ENCODE measurements around the gene ORC6.

The ORC6 gene

DNA sequence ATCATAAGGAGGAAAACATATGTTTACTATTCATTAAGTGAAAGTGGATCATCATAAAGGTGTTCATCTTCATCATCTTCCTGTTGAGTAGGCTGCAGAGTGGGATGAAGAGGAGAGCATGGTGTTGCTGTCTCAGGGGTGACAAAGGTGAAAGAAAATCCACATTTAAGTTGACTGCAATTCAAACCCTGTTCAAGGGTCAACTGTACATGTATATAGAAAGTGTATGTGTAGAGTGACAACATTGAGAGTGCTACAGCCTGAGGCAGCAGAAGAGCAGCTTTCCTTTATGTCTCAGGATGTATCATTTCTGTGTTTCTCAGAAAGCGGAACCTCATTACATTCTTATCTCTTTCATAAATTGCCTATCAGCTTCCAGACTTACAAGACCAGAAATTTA is 17.2 kb downstream of the ORC6 start:
- H3K36me3 ChIP-seq (ENCODE audit: insufficient read depth, low read length): no peaks in the 10 kb centered on the region
- no peaks in the 10 kb centered on the region for H3K27me3 ChIP-seq (ENCODE audit: insufficient read depth, low read length)
- H3K27ac ChIP-seq (ENCODE audit: low read depth, low read length, poor library complexity, severe bottlenecking): peak overlapping the region; percentile 31
- H3K4me2 ChIP-seq (ENCODE audit: low read length): no peak overlapping the region
- TF ChIP-seq, protein P1, sequence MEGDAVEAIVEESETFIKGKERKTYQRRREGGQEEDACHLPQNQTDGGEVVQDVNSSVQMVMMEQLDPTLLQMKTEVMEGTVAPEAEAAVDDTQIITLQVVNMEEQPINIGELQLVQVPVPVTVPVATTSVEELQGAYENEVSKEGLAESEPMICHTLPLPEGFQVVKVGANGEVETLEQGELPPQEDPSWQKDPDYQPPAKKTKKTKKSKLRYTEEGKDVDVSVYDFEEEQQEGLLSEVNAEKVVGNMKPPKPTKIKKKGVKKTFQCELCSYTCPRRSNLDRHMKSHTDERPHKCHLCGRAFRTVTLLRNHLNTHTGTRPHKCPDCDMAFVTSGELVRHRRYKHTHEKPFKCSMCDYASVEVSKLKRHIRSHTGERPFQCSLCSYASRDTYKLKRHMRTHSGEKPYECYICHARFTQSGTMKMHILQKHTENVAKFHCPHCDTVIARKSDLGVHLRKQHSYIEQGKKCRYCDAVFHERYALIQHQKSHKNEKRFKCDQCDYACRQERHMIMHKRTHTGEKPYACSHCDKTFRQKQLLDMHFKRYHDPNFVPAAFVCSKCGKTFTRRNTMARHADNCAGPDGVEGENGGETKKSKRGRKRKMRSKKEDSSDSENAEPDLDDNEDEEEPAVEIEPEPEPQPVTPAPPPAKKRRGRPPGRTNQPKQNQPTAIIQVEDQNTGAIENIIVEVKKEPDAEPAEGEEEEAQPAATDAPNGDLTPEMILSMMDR (IDR thresholded peaks at IDR 0.05; ENCODE audit: low read length): no peak
- no peak for TF ChIP-seq EZH2 (IDR thresholded peaks at IDR 0.05; ENCODE audit: borderline replicate concordance, low read length)
- H3K4me1 ChIP-seq (ENCODE audit: insufficient read depth, low read length, severe bottlenecking): no peaks in the 10 kb centered on the region
- no peaks in the 10 kb centered on the region for H3K9me3 ChIP-seq (ENCODE audit: low read length)
- no peaks in the 10 kb centered on the region for H3K9me2 ChIP-seq (ENCODE audit: low read depth, low read length)
- no peak overlapping the region for H2AFZ ChIP-seq (ENCODE audit: low read length)
- no peak overlapping the region for H3K4me3 ChIP-seq (ENCODE audit: low read depth, low read length, poor library complexity, severe bottlenecking)
- H3K9ac ChIP-seq (ENCODE audit: low read length): no peak overlapping the region
- H3F3A ChIP-seq (ENCODE audit: insufficient read depth, low read length): no peaks in the 10 kb centered on the region
- no peaks in the 10 kb centered on the region for H4K20me1 ChIP-seq (ENCODE audit: insufficient read depth, low read length)
- no peaks in the 10 kb centered on the region for H3K79me2 ChIP-seq (ENCODE audit: insufficient read depth, low read length)

- H3K4me1 ChIP-seq (ENCODE audit: insufficient read depth, low read length, severe bottlenecking): peaks cover 20% of the 10 kb centered on the region
- no peaks in the 10 kb centered on the region for H3K36me3 ChIP-seq (ENCODE audit: insufficient read depth, low read length)
- no peak overlapping the region for H2AFZ ChIP-seq (ENCODE audit: low read length)
- H4K20me1 ChIP-seq (ENCODE audit: insufficient read depth, low read length): no peaks in the 10 kb centered on the region
- no peaks in the 10 kb centered on the region for H3F3A ChIP-seq (ENCODE audit: insufficient read depth, low read length)
- no peak overlapping the region for H3K4me2 ChIP-seq (ENCODE audit: low read length)
- no peak overlapping the region for H3K27ac ChIP-seq (ENCODE audit: low read depth, low read length, poor library complexity, severe bottlenecking)
- H3K79me2 ChIP-seq (ENCODE audit: insufficient read depth, low read length): no peaks in the 10 kb centered on the region
- H3K27me3 ChIP-seq (ENCODE audit: insufficient read depth, low read length): no peaks in the 10 kb centered on the region
- H3K9ac ChIP-seq (ENCODE audit: low read length): no peak overlapping the region
- TF ChIP-seq, protein P1 (IDR thresholded peaks at IDR 0.05; ENCODE audit: low read length): no peak
- TF ChIP-seq EZH2 (IDR thresholded peaks at IDR 0.05; ENCODE audit: borderline replicate concordance, low read length): no peak
- no peak overlapping the region for H3K4me3 ChIP-seq (ENCODE audit: low read depth, low read length, poor library complexity, severe bottlenecking)
- no peaks in the 10 kb centered on the region for H3K9me3 ChIP-seq (ENCODE audit: low read length)
- H3K9me2 ChIP-seq (ENCODE audit: low read depth, low read length): no peaks in the 10 kb centered on the region
These were observed 20.1 kb downstream of the ORC6 start for GRCh38 chr16:46709469-46710005.

DNA sequence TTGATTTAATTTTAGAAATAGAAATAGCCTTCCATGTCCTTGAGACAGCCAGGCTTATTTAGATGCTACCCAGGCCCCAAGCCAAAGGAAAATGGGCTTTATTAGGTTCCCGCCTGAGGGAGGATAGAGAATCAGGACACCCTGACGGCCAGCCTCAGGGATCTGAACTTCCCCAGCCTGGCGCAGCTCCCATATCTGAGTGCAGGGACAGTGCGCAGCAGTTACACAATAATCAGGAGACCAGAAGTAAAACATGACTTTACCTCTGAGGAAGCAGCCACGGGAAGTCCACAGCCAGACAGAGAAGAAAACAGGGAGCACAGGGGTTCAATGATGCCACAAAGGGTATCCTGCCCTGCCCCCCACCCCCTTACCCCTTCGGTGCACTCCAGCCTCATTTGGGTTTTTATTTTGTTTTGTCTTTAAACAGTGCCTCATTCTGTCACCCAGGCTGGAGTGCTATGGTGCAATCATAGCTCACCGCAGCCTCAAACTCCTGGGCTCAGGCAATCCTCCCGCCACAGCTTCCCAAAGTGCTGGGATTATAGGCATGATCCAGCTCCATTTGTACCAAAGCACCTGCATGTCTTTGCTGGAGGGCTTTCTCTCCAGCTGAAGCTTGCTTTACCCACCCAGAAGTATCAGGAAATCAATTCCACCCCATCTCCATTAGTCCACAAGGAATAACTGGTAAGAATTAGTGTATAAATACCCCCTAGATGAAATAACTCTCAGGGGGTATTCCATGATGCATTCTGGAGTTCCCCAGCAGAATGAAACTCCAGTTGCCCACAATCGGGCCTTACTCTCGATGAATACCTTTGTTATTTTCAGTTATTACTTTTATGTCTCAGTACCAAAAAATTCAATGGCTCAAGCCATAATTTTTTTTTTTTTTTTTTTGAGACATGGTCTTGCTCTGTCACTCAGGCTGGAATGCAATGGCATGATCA is 21.9 kb downstream of the ORC6 start:
- no peaks in the 10 kb centered on the region for H3K36me3 ChIP-seq (ENCODE audit: insufficient read depth, low read length)

More for the DNA sequence above, 21.9 kb downstream of the ORC6 start:
- Histone ChIP-seq H3K27ac (ENCODE audit: low read depth, low read length, poor library complexity, severe bottlenecking) (no peak overlapping the region), H3K9me2 (ENCODE audit: low read depth, low read length) (no peaks in the 10 kb centered on the region), H3K4me1 (ENCODE audit: insufficient read depth, low read length, severe bottlenecking) (peaks cover 31% of the 10 kb centered on the region), H3K27me3 (ENCODE audit: insufficient read depth, low read length) (no peaks in the 10 kb centered on the region), H3K4me3 (ENCODE audit: low read depth, low read length, poor library complexity, severe bottlenecking) (no peak overlapping the region), H4K20me1 (ENCODE audit: insufficient read depth, low read length) (no peaks in the 10 kb centered on the region), H2AFZ (ENCODE audit: low read length) (no peak overlapping the region), H3K9ac (ENCODE audit: low read length) (no peak overlapping the region), H3K9me3 (ENCODE audit: low read length) (no peaks in the 10 kb centered on the region), H3K4me2 (ENCODE audit: low read length) (no peak overlapping the region), H3K79me2 (ENCODE audit: insufficient read depth, low read length) (no peaks in the 10 kb centered on the region), H3F3A (ENCODE audit: insufficient read depth, low read length) (no peaks in the 10 kb centered on the region)
- TF ChIP-seq, protein P1 (IDR thresholded peaks at IDR 0.05; ENCODE audit: low read length): no peak
- TF ChIP-seq EZH2 (IDR thresholded peaks at IDR 0.05; ENCODE audit: borderline replicate concordance, low read length): no peak

Measured in OCI-LY1 (cell line).